AG04450 (cell line): ENCODE data around the gene TMEM14C. TPM values are rescaled to one million over a fixed set of nuclear protein-coding genes. Genes with fewer than 3 reads are reported as not detected.
"Not testable (repeated sequence)": the region's sequence is repeated elsewhere in the genome, so short reads cannot be mapped to it uniquely, and the experiment has no call there.

Experiments used
- CTCF ChIA-PET: fragments of 300-600, 350-600 bp; formaldehyde crosslinking; extraction: SDS; loops from one replicate; lab custom pipeline; 2022; ENCODE audit warnings: antibody characterized with exemption, inconsistent platforms; lab: Charles Lee
- POLR2A ChIA-PET: fragments of 350-600 bp; formaldehyde crosslinking; extraction: SDS; loops from one replicate; lab custom pipeline; 2021; ENCODE audit warnings: antibody characterized with exemption, inconsistent platforms; lab: Yijun Ruan, JAX
- DNase-seq: peaks from one replicate; pipeline ENCODE4 v3.0.0-alpha.2; 2011; ENCODE audit warnings: low read depth, low spot score
- H3K27ac ChIP-seq: one replicate; pipeline ENCODE4 v1.5.1; 2012; ENCODE audit warnings: low read depth, low read length, control low read depth
- H3K27me3 ChIP-seq: one replicate; pipeline ENCODE4 v1.6.0; 2012; ENCODE audit warnings: low read length; ENCODE audit not compliant: control insufficient read depth, insufficient read depth
- H3K4me3 ChIP-seq: 2 replicates; pipeline ENCODE4 v1.5.1; 2011; ENCODE audit warnings: mild to moderate bottlenecking, low read depth, low read length, control low read depth
- H3K9me3 ChIP-seq: 2 replicates; pipeline ENCODE4 v1.5.1; 2012; ENCODE audit warnings: low read length; ENCODE audit not compliant: control insufficient read depth, insufficient read depth
- polyA plus RNA-seq: library from polyadenylated mRNA; depleted of rRNA; stranded (reverse); fragments of >200 nt; gene quantifications from 2 replicates; pipeline ENCODE4 v1.2.3, GENCODE V29; 2011
- TF ChIP-seq, protein P1 (sequence below): IDR thresholded peaks from 2 replicates; pipeline ENCODE4 v1.5.1; 2011; ENCODE audit warnings: low read depth, low read length, control low read depth, inconsistent platforms

Gene TMEM14C
- polyA plus RNA-seq, 1 experiment: 385 TPM

DNA sequence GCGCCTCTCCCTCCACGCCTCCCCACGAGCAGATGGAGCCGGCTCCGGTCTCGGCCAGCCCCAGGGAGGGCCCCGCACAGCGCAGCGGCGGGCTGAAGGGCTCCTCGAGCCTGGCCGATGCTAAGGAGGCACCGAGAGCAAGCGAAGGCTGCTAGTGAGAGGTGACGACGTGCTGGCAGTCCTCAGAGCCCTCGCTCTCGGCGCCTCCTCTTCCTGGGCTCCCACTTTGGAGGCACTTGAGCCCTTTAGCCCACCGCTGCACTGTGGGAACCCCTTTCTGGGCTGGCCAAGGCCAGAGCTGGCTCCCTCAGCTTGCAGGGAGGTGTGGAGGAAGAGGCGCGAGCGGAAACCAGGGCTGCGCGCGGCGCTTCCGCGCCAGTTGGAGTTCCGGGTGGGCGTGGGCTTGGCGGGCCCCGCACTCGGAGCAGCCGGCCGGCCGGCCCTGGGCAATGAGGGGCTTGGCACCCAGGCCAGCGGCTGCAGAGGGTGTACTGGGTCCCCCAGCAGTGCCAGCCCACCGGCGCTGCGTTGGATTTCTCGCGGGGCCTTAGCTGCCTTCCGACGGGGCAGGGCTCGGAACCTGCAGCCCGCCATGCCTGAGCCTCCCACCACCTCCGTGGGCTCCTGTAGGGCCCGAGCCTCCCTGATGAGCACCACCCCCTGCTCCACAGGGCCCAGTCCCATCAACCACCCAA, 2.5 kb upstream of the TMEM14C start:
- POLR2A ChIA-PET: interaction anchor here (0.7 to 1.5 kb wide), 3 partner anchors 10 to 75 kb away, joined by 3 read pairs; partner anchors contain the start of genes C6orf52 and PAK1IP1
- peak overlapping the region; percentile 42 for H3K27ac ChIP-seq

DNA sequence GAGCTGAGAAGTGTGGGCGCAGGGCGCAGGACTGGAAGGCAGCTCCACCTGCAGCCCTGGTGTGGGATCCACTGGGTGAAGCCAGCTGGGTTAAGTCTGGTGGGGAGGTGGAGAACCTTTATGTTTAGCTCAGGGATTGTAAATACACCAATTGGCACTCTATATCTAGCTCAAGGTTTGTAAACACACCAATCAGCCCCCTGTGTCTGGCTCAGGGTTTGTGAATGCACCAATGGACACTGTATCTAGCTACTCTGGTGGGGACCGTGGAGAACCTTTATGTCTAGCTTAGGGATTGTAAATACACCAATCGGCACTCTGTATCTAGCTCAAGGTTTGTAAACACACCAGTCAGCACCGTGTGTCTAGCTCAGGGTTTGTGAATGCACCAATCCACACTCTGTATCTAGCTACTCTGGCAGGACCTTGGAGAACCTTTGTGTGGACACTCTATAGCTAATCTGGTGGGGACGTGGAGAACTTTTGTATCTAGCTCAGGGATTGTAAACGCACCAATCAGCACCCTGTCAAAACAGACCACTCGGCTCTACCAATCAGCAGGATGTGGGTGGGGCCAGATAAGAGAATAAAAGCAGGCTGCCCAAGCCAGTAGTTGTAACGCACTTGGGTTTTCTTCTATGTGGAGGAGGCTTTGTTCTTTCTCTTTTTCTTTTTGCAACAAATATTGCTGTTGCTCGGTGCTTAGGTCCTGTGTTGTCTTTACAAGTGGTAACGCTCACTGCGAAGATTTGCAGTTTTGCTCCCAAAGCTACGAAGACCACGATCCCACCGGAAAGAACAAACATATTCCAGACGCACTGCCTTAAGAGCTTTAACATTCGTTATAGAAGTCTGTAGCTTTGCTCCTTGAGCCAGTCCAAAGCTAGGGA, 1.7 kb upstream of the TMEM14C start:
- not testable (repeated sequence) for DNase-seq, H3K27ac ChIP-seq, H3K27me3 ChIP-seq, H3K9me3 ChIP-seq
- POLR2A ChIA-PET: interaction anchor here (1.2 to 1.5 kb wide), 2 partner anchors 9 to 27 kb away, joined by 3 read pairs; partner anchors contain the start of genes C6orf52 and PAK1IP1
- peak overlapping the region; percentile 63 for H3K4me3 ChIP-seq
- CTCF ChIA-PET: interaction anchor here (0.6 to 1.4 kb wide), 5 partner anchors 26 to 242 kb away, joined by 3 to 5 read pairs (median 4); partner anchors contain the start of gene PAK1IP1

More for the DNA sequence above, 2.5 kb upstream of the TMEM14C start:
- Histone ChIP-seq H3K9me3 (peaks cover 10% of the 10 kb centered on the region), H3K4me3 (peak overlapping the region; percentile 63), H3K27me3 (no peaks in the 10 kb centered on the region)
- CTCF ChIA-PET: interaction anchor here (0.9 to 1.4 kb wide), 5 partner anchors 25 to 242 kb away, joined by 3 to 5 read pairs (median 3); partner anchors contain the start of gene PAK1IP1
- TF ChIP-seq, protein P1, sequence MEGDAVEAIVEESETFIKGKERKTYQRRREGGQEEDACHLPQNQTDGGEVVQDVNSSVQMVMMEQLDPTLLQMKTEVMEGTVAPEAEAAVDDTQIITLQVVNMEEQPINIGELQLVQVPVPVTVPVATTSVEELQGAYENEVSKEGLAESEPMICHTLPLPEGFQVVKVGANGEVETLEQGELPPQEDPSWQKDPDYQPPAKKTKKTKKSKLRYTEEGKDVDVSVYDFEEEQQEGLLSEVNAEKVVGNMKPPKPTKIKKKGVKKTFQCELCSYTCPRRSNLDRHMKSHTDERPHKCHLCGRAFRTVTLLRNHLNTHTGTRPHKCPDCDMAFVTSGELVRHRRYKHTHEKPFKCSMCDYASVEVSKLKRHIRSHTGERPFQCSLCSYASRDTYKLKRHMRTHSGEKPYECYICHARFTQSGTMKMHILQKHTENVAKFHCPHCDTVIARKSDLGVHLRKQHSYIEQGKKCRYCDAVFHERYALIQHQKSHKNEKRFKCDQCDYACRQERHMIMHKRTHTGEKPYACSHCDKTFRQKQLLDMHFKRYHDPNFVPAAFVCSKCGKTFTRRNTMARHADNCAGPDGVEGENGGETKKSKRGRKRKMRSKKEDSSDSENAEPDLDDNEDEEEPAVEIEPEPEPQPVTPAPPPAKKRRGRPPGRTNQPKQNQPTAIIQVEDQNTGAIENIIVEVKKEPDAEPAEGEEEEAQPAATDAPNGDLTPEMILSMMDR: no peak
- DNase-seq: no peak

GRCh38 chr6:10721850-10722569, 860 bp upstream of the TMEM14C start:
- ChIA-PET POLR2A (interaction anchor here (0.5 to 1.5 kb wide), 9 partner anchors 16 to 168 kb away, joined by 3 to 40 read pairs (median 4); partner anchors contain the start of genes C6orf52, PAK1IP1 and TMEM14B), CTCF (interaction anchor here (0.6 to 2.5 kb wide), 3 partner anchors 27 to 212 kb away, joined by 4 to 8 read pairs (median 5); partner anchors contain the start of gene PAK1IP1)
- TF ChIP-seq, protein P1: no peak
- peak overlapping the region; percentile 57 for H3K27ac ChIP-seq
- peaks cover 10% of the 10 kb centered on the region for H3K9me3 ChIP-seq
- peak overlapping the region; percentile 77 for H3K4me3 ChIP-seq
- no peaks in the 10 kb centered on the region for H3K27me3 ChIP-seq
- no peak for DNase-seq

- no peak for DNase-seq
- POLR2A ChIA-PET: interaction anchor here (0.5 to 1.2 kb wide), 8 partner anchors 15 to 167 kb away, joined by 3 to 40 read pairs (median 4); partner anchors contain the start of genes C6orf52, PAK1IP1 and TMEM14B
- Histone ChIP-seq H3K27ac (peak overlapping the region; percentile 57), H3K4me3 (peak overlapping the region; percentile 77), H3K27me3 (no peaks in the 10 kb centered on the region), H3K9me3 (peaks cover 10% of the 10 kb centered on the region)
- TF ChIP-seq, protein P1: no peak
- CTCF ChIA-PET: interaction anchor here (2.5 kb wide), 1 partner anchor 212 kb away, joined by 8 read pairs; no protein-coding TSS in a partner anchor
These were observed 375 bp upstream of the TMEM14C start for GRCh38 chr6:10722570-10722819.

GRCh38 chr6:10723567-10723881, 654 bp downstream of the TMEM14C start:
- Histone ChIP-seq H3K27me3 (no peaks in the 10 kb centered on the region), H3K4me3 (peak overlapping the region; percentile 77), H3K9me3 (peaks cover 3% of the 10 kb centered on the region), H3K27ac (peak overlapping the region; percentile 77)
- no peak for DNase-seq
- POLR2A ChIA-PET: interaction anchor here (0.9 to 1.4 kb wide), 3 partner anchors 10 to 23 kb away, joined by 3 to 6 read pairs (median 4); no protein-coding TSS in a partner anchor
- TF ChIP-seq, protein P1: no peak
- CTCF ChIA-PET: interaction anchor here (0.6 to 2.5 kb wide), 5 partner anchors 36 to 245 kb away, joined by 3 to 9 read pairs (median 4); no protein-coding TSS in a partner anchor
